H1 (cell line): ENCODE results near the gene GON4L. TPM values are rescaled to one million over a fixed set of nuclear protein-coding genes. Genes with fewer than 3 reads are reported as not detected.

Experiments
- KDM1A ChIP-seq: fragments of 200-600, 300-600 bp; sonication (generic); IDR thresholded peaks from 2 replicates; pipeline ENCODE4 v1.7.1; 2016; ENCODE audit warnings: mild to moderate bottlenecking, low read length, borderline replicate concordance
- SAP30 ChIP-seq: fragments of 300-600 bp; sonication (generic); IDR thresholded peaks from 2 replicates; pipeline ENCODE4 v1.7.1; 2012; ENCODE audit warnings: low read length, moderate library complexity, mild to moderate bottlenecking, inconsistent platforms; ENCODE audit not compliant: insufficient read depth, insufficient replicate concordance
- polyA plus RNA-seq, 7 experiments: library from polyadenylated mRNA; depleted of rRNA in 3 of 7; stranded (reverse) in 5 of 7; unstranded in 2 of 7; fragments of >200 nt in 5 of 7; fragments of 200-250 nt in 2 of 7; gene quantifications; 1 replicate in 5 of 7; 2 replicates in 1 of 7; 4 replicates in 1 of 7; pipeline versions ENCODE4 v1.2.1 to v1.2.3, GENCODE V29; 2011 to 2013; ENCODE audit warnings: missing spikeins in 2 of 7, mixed read lengths in 2 of 7
- total RNA-seq: library from RNA; stranded (reverse); fragmentation: NEBNext Ultra II Directional; extraction: Animal tissue kit (Norgen Biotek cat#: 25700); gene quantifications from 2 replicates; pipeline ENCODE4 v1.2.1, GENCODE V29; 2021

GON4L gene
- total and polyA plus RNA-seq, 2 of the 8 experiments (the other 6 are each of a cell fraction or from before 2014, with no cell fraction given): 26.2 to 52.1 TPM

GRCh38 chr1:155867766-155868165, 10.8 kb upstream of the GON4L start (continued):
- no peak for TF ChIP-seq SAP30
- no peak for TF ChIP-seq KDM1A
